HG03097 (cell line): ENCODE data around the gene MACROD2.
"Not testable (repeated sequence)": the region's sequence is repeated elsewhere in the genome, so short reads cannot be mapped to it uniquely, and the experiment has no call there.

Experiments
- ATAC-seq: cut with Tn5 transposase; IDR thresholded peaks from one replicate; pipeline ENCODE4 v1.9.1; 2021; ENCODE audit not compliant: unreplicated experiment, low FRiP score

The MACROD2 gene

GRCh38 chr20:13995086-13995665 is at the start of gene MACROD2:
Gene MACROD2, plus strand, starts transcription at chr20:13995516.
- ATAC-seq: peak; percentile 71

GRCh38 chr20:13947719-13948118 is 47.6 kb upstream of the MACROD2 start:
- ATAC-seq: no peak

- ATAC-seq: no peak
These were observed 42.1 kb upstream of the MACROD2 start for GRCh38 chr20:13953227-13953626.

GRCh38 chr20:13960119-13960518 is 35.2 kb upstream of the MACROD2 start:
- no peak for ATAC-seq

GRCh38 chr20:13960525-13960924 is 34.8 kb upstream of the MACROD2 start:
- no peak for ATAC-seq

- ATAC-seq: no peak
These were observed 11.1 kb upstream of the MACROD2 start for GRCh38 chr20:13984211-13984610.

- ATAC-seq: no peak
These were observed 4.9 kb upstream of the MACROD2 start, which contains the start of gene SEL1L2 for GRCh38 chr20:13990465-13990864. Gene SEL1L2, minus strand, starts transcription at chr20:13990614. Its CDS starts 80 bp downstream, at chr20:13990534.

GRCh38 chr20:13991311-13991710 is 4.0 kb upstream of the MACROD2 start:
- no peak for ATAC-seq

GRCh38 chr20:13991955-13992354 is 3.4 kb upstream of the MACROD2 start:
- not testable (repeated sequence) for ATAC-seq

GRCh38 chr20:13995841-13996240 is 525 bp downstream of the MACROD2 start:
- ATAC-seq: no peak

GRCh38 chr20:13996265-13996664 is 949 bp downstream of the MACROD2 start:
- no peak for ATAC-seq

- ATAC-seq: no peak
These were observed 5.6 kb downstream of the MACROD2 start for GRCh38 chr20:14000917-14001316.

- no peak for ATAC-seq
These were observed 10.7 kb downstream of the MACROD2 start for GRCh38 chr20:14005996-14006395.

GRCh38 chr20:14009208-14009607 is 13.9 kb downstream of the MACROD2 start:
- no peak for ATAC-seq

GRCh38 chr20:14012671-14013070 is 17.4 kb downstream of the MACROD2 start:
- no peak for ATAC-seq

- ATAC-seq: no peak
These were observed 35.7 kb downstream of the MACROD2 start for GRCh38 chr20:14030991-14031390.

GRCh38 chr20:14033310-14033709 is 38.0 kb downstream of the MACROD2 start:
- ATAC-seq: no peak

- no peak for ATAC-seq
These were observed 41.3 kb downstream of the MACROD2 start for GRCh38 chr20:14036567-14036966.

GRCh38 chr20:14044712-14045276 is 49.5 kb downstream of the MACROD2 start:
- ATAC-seq: not testable (repeated sequence)

GRCh38 chr20:14046534-14046933 is 51.2 kb downstream of the MACROD2 start:
- ATAC-seq: no peak

GRCh38 chr20:14049111-14049510 is 53.8 kb downstream of the MACROD2 start:
- ATAC-seq: peak; percentile 71

GRCh38 chr20:14051454-14051853 is 56.1 kb downstream of the MACROD2 start:
- no peak for ATAC-seq
